CD14-positive monocyte (primary cell): ENCODE data around the gene SERPINF2. TPM values are rescaled to one million over a fixed set of nuclear protein-coding genes. Genes with fewer than 3 reads are reported as not detected.
A peak's percentile ranks its signal among the peaks of the same experiment; 100 is the strongest.
"Not testable (repeated sequence)": the region's sequence is repeated elsewhere in the genome, so short reads cannot be mapped to it uniquely, and the experiment has no call there.

ENCODE experiments used
- DNase-seq, 3 donors: peaks; one replicate each; pipeline ENCODE4 v3.0.0-alpha.2; 2011 to 2022
- H2AFZ ChIP-seq: 2 replicates; pipeline ENCODE4 v1.6.0; 2012; ENCODE audit warnings: mild to moderate bottlenecking, low read depth, low read length, inconsistent platforms; ENCODE audit not compliant: insufficient read depth, poor library complexity, severe bottlenecking
- H3K27ac ChIP-seq, 2 donors: 1 replicate in 1 of 2; 2 replicates in 1 of 2; pipeline ENCODE4 v1.5.1; 2012 to 2013; ENCODE audit warnings: low read length in 2 of 2, control low read depth in 1 of 2, inconsistent platforms in 1 of 2, low read depth in 1 of 2, mild to moderate bottlenecking in 1 of 2
- H3K27me3 ChIP-seq, 2 donors: one replicate each; pipeline versions ENCODE4 v1.6.0 to v1.6.1; 2011 to 2013; ENCODE audit warnings: low read length in 2 of 2; ENCODE audit not compliant: control insufficient read depth in 2 of 2, insufficient read depth in 2 of 2
- H3K36me3 ChIP-seq, 2 donors: replicated peaks in 1 of 2; 1 replicate in 1 of 2; 2 replicates in 1 of 2; pipeline versions ENCODE4 v1.5.1 to v1.6.1; 2012 to 2013; ENCODE audit warnings: low read length in 2 of 2, control low read depth in 1 of 2, inconsistent platforms in 1 of 2, mild to moderate bottlenecking in 1 of 2; ENCODE audit not compliant: insufficient read depth in 2 of 2, control insufficient read depth in 1 of 2
- H3K4me1 ChIP-seq, 2 donors: 1 replicate in 1 of 2; 2 replicates in 1 of 2; pipeline versions ENCODE4 v1.5.1 to v1.6.1; 2012 to 2013; ENCODE audit warnings: low read length in 2 of 2, control low read depth in 1 of 2, inconsistent platforms in 1 of 2, mild to moderate bottlenecking in 1 of 2, moderate library complexity in 1 of 2; ENCODE audit not compliant: insufficient read depth in 2 of 2, control insufficient read depth in 1 of 2
- H3K4me2 ChIP-seq: replicated peaks from 2 replicates; pipeline ENCODE3; 2012; ENCODE audit warnings: low read length, moderate library complexity, mild to moderate bottlenecking; ENCODE audit not compliant: poor library complexity, severe bottlenecking; ENCODE audit errors: extremely low read depth
- H3K4me3 ChIP-seq, 3 experiments: fragments of 200-600 bp in 1 of 3; sonication (generic) in 1 of 3; replicated peaks in 1 of 3; 1 replicate in 2 of 3; 2 replicates in 1 of 3; pipeline ENCODE4 v1.5.1; 2011 to 2013; ENCODE audit warnings: low read length in 3 of 3, mild to moderate bottlenecking in 3 of 3, control low read depth in 2 of 3, low read depth in 2 of 3, inconsistent platforms in 1 of 3, moderate library complexity in 1 of 3
- H3K79me2 ChIP-seq: 2 replicates; pipeline ENCODE4 v1.6.0; 2012; ENCODE audit warnings: mild to moderate bottlenecking, control low read depth, inconsistent platforms, low read length, moderate library complexity; ENCODE audit not compliant: insufficient read depth
- H3K9ac ChIP-seq: 2 replicates; pipeline ENCODE4 v1.6.0; 2017; ENCODE audit warnings: low read length, mild to moderate bottlenecking; ENCODE audit not compliant: insufficient read depth, poor library complexity, severe bottlenecking
- H3K9me3 ChIP-seq, 2 donors: replicated peaks in 1 of 2; 1 replicate in 1 of 2; 2 replicates in 1 of 2; pipeline versions ENCODE4 v1.5.1 to v1.6.1; 2012 to 2013; ENCODE audit warnings: low read length in 2 of 2, control low read depth in 1 of 2; ENCODE audit not compliant: control insufficient read depth in 1 of 2, insufficient read depth in 1 of 2
- H4K20me1 ChIP-seq: 2 replicates; pipeline ENCODE4 v1.6.0; 2012; ENCODE audit warnings: mild to moderate bottlenecking, low read length, control low read depth, moderate library complexity; ENCODE audit not compliant: insufficient read depth
- H3K27ac Mint-ChIP-seq, 7 donors: one replicate each; pipeline ENCODE4 v1.8.0; 2020; ENCODE audit warnings: mild to moderate bottlenecking in 7 of 7, mixed read lengths in 7 of 7, moderate library complexity in 6 of 7, inconsistent platforms in 2 of 7
- H3K27me3 Mint-ChIP-seq, 3 donors: one replicate each; pipeline ENCODE4 v1.8.0; 2021 to 2022; ENCODE audit warnings: low read depth in 3 of 3, mild to moderate bottlenecking in 3 of 3, mixed read lengths in 3 of 3, moderate library complexity in 3 of 3, inconsistent platforms in 1 of 3
- H3K36me3 Mint-ChIP-seq, 2 donors: one replicate each; pipeline ENCODE4 v1.8.0; 2020; ENCODE audit warnings: mixed read lengths in 2 of 2, inconsistent platforms in 1 of 2, mild to moderate bottlenecking in 1 of 2
- H3K4me1 Mint-ChIP-seq: one replicate; pipeline ENCODE4 v1.8.0; 2020; ENCODE audit warnings: mild to moderate bottlenecking, mixed read lengths
- H3K4me3 Mint-ChIP-seq, 2 donors: one replicate each; pipeline ENCODE4 v1.8.0; 2020; ENCODE audit warnings: mild to moderate bottlenecking in 2 of 2, mixed read lengths in 2 of 2, moderate library complexity in 1 of 2
- H3K9me3 Mint-ChIP-seq, 7 donors: one replicate each; pipeline ENCODE4 v1.8.0; 2020 to 2022; ENCODE audit warnings: mixed read lengths in 7 of 7, mild to moderate bottlenecking in 6 of 7, moderate library complexity in 6 of 7, inconsistent platforms in 2 of 7
- WGBS: methylation state at CpG from one replicate; pipeline ENCODE4 v1.1.5; 2013; ENCODE audit warnings: missing lambda C conversion rate; ENCODE audit not compliant: insufficient coverage; 5-methylcytosine and 5-hydroxymethylcytosine counted together
- intact Hi-C, 2 donors: fragments of 100-400 bp; cut with micrococcal nuclease; formaldehyde crosslinking; loops; one replicate each; pipeline versions ENCODE4 v1.15.0 to v1.15.1; 2023
- polyA plus RNA-seq, 3 donors: library from polyadenylated mRNA; depleted of rRNA in 1 of 3; unstranded in 2 of 3; stranded (reverse) in 1 of 3; fragments of 300-500 nt in 2 of 3; fragments of >200 nt in 1 of 3; fragmentation: Illumina TruSeq in 2 of 3; gene quantifications; 1 replicate in 2 of 3; 2 replicates in 1 of 3; pipeline ENCODE4 v1.2.3, GENCODE V29; 2012 to 2021
- TF ChIP-seq, protein P1 (sequence below): fragments of 200-600 bp; IDR thresholded peaks from one replicate; pipeline ENCODE4 v1.8.0; 2022; ENCODE audit warnings: antibody characterized with exemption, mild to moderate bottlenecking

Gene SERPINF2
- polyA plus RNA-seq, 3 donors, result 0.75 to 1.5 (median 0.79) TPM

DNA sequence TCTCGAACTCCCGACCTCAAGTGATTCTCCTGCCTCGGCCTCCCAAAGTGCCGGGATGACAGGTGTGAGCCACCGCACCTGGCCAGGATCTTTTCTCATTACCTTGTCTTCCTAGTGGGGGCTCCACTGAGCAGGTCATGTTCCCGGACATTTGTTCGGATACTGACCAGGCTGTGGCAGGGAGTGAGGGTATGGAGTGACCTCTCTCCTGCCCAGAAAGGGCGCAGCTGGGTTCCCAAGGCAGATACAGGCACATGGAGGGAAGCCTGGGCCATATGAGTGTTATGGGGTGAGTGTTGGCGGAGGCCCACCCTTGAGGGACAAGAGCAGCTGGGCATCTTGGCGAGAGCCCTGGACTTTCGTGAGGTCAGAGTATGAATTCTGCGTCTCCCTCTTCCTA is 24.7 kb downstream of the SERPINF2 start:
- H4K20me1 ChIP-seq, result no peaks in the 10 kb centered on the region
- H3K9ac ChIP-seq, result no peak overlapping the region
- H3K4me3 Mint-ChIP-seq, result no peak overlapping the region
- TF ChIP-seq, protein P1, sequence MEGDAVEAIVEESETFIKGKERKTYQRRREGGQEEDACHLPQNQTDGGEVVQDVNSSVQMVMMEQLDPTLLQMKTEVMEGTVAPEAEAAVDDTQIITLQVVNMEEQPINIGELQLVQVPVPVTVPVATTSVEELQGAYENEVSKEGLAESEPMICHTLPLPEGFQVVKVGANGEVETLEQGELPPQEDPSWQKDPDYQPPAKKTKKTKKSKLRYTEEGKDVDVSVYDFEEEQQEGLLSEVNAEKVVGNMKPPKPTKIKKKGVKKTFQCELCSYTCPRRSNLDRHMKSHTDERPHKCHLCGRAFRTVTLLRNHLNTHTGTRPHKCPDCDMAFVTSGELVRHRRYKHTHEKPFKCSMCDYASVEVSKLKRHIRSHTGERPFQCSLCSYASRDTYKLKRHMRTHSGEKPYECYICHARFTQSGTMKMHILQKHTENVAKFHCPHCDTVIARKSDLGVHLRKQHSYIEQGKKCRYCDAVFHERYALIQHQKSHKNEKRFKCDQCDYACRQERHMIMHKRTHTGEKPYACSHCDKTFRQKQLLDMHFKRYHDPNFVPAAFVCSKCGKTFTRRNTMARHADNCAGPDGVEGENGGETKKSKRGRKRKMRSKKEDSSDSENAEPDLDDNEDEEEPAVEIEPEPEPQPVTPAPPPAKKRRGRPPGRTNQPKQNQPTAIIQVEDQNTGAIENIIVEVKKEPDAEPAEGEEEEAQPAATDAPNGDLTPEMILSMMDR, result no peak
- no peak overlapping the region for H3K4me3 ChIP-seq
- no peak for DNase-seq
- no peak overlapping the region for H3K27ac Mint-ChIP-seq
- peaks cover 0 to 4% (median 2%) of the 10 kb centered on the region in 3 donors for H3K27me3 Mint-ChIP-seq
- H3K36me3 ChIP-seq, result no peaks in the 10 kb centered on the region
- H3K9me3 Mint-ChIP-seq, result no peaks in the 10 kb centered on the region
- intact Hi-C loops, result no loop called here
- WGBS, result 92% methylated on average over 10 of the region's 12 CpGs
- no peak overlapping the region for H2AFZ ChIP-seq
- H3K79me2 ChIP-seq, result no peaks in the 10 kb centered on the region
- peaks cover 33% of the 10 kb centered on the region for H3K4me1 Mint-ChIP-seq
- H3K36me3 Mint-ChIP-seq, result peaks cover 0 to 2% of the 10 kb centered on the region in 2 donors
- H3K4me1 ChIP-seq, result peaks cover 38 to 39% of the 10 kb centered on the region in 2 donors
- H3K9me3 ChIP-seq, result no peaks in the 10 kb centered on the region
- no peak overlapping the region for H3K4me2 ChIP-seq
- no peak overlapping the region for H3K27ac ChIP-seq
- no peaks in the 10 kb centered on the region for H3K27me3 ChIP-seq

DNA sequence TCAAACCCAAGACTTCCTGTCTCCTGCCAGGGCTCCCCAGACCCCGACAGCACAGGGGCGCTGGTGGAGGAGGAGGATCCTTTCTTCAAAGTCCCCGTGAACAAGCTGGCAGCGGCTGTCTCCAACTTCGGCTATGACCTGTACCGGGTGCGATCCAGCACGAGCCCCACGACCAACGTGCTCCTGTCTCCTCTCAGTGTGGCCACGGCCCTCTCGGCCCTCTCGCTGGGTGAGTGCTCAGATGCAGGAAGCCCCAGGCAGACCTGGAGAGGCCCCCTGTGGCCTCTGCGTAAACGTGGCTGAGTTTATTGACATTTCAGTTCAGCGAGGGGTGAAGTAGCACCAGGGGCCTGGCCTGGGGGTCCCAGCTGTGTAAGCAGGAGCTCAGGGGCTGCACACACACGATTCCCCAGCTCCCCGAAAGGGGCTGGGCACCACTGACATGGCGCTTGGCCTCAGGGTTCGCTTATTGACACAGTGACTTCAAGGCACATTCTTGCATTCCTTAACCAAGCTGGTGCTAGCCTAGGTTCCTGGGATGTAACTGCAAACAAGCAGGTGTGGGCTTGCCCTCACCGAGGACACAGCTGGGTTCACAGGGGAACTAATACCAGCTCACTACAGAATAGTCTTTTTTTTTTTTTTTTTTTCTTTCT is 27.3 kb downstream of the SERPINF2 start:
- H3K9me3 Mint-ChIP-seq, result no peaks in the 10 kb centered on the region
- H3K36me3 Mint-ChIP-seq, result peaks cover 0 to 5% of the 10 kb centered on the region in 2 donors
- Histone ChIP-seq H3K4me1 (peaks cover 13 to 14% of the 10 kb centered on the region in 2 donors), H4K20me1 (no peaks in the 10 kb centered on the region), H3K27me3 (no peaks in the 10 kb centered on the region), H3K79me2 (no peaks in the 10 kb centered on the region), H3K9me3 (no peaks in the 10 kb centered on the region), H2AFZ (no peak overlapping the region), H3K27ac (no peak overlapping the region), H3K9ac (no peak overlapping the region), H3K4me2 (no peak overlapping the region), H3K36me3 (no peaks in the 10 kb centered on the region), H3K4me3 (no peak overlapping the region)
- H3K4me1 Mint-ChIP-seq, result peaks cover 13% of the 10 kb centered on the region
- no peak overlapping the region for H3K27ac Mint-ChIP-seq
- 61% methylated on average over 16 of the region's 21 CpGs for WGBS
- DNase-seq, result no peak
- no peak overlapping the region for H3K4me3 Mint-ChIP-seq
- intact Hi-C loops, result loop anchor here in 1 of 2 donors (5.0 kb wide), 1 partner anchor 38 kb away; no protein-coding TSS in a partner anchor
- TF ChIP-seq, protein P1, result no peak
- H3K27me3 Mint-ChIP-seq, result peaks cover 0 to 6% (median 2%) of the 10 kb centered on the region in 3 donors

DNA sequence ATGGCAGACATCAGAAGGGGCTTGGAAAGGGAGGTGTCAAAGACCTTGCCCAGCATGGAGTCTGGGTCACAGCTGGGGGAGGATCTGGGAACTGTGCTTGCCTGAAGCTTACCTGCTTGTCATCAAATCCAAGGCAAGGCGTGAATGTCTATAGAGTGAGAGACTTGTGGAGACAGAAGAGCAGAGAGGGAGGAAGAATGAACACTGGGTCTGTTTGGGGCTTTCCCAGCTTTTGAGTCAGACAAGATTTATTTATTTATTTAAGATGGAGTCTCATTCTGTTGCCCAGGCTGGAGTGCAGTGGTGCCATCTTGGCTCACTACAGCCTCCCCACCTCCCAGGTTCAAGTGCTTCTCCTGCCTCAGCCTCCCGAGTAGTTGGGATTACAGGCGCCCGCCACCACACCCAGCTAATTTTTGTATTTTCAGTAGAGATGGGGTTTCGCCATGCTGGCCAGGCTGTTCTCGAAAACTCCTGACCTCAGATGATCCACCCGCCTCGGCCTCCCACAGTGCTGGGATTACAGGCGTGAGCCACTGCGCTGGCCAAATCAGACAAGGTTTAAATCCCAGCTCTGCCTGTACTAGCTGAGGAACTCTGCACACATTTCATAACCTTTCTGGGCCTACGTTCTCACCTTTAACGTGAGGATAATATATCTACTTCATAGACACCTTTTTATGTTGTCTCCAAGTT is 30.5 kb downstream of the SERPINF2 start:
- H4K20me1 ChIP-seq, H3K27ac ChIP-seq, H3K27me3 ChIP-seq, H2AFZ ChIP-seq, H3K9me3 ChIP-seq, H3K4me3 ChIP-seq, H3K4me2 ChIP-seq, H3K9ac ChIP-seq, H3K9me3 Mint-ChIP-seq, H3K27me3 Mint-ChIP-seq, H3K79me2 ChIP-seq: not testable (repeated sequence)
- Mint-ChIP-seq H3K27ac (peak overlapping the region in 3 of 7 donors; percentile 26 to 68 (median 42)), H3K36me3 (peaks cover 20 to 27% of the 10 kb centered on the region in 2 donors), H3K4me1 (peaks cover 13% of the 10 kb centered on the region), H3K4me3 (peak overlapping the region in 1 of 2 donors; percentile 63)
- 89% methylated on average over 5 of the region's 12 CpGs for WGBS
- intact Hi-C loops, result loop anchor here in 1 of 2 donors (5.0 kb wide), 1 partner anchor 41 kb away; no protein-coding TSS in a partner anchor
- H3K4me1 ChIP-seq, result peaks cover 13 to 14% of the 10 kb centered on the region in 2 donors
- peaks cover 16 to 21% of the 10 kb centered on the region in 2 donors for H3K36me3 ChIP-seq
- DNase-seq, result peak in 1 of 3 donors; percentile 48
